WTC11 (cell line): ENCODE results near the gene RBM39. TPM values are rescaled to one million over a fixed set of nuclear protein-coding genes. Genes with fewer than 3 reads are reported as not detected.

Source experiments
- ATAC-seq: fragments of 200-7000 bp; cut with Tn5 transposase; 2 replicates; pipeline ENCODE4 v1.10.0; 2021; ENCODE audit warnings: mild to moderate bottlenecking, moderate library complexity
- CTCF ChIA-PET: fragments of 300-600 bp; sonication (Branson Sonifier 250); formaldehyde crosslinking; loops from one replicate; lab custom pipeline; 2021; ENCODE audit warnings: antibody characterized with exemption; lab: Charles Lee
- POLR2A ChIA-PET: fragments of 350-600 bp; sonication (Branson Sonifier 250); formaldehyde crosslinking; loops from one replicate; lab custom pipeline; 2021; ENCODE audit warnings: antibody characterized with exemption; lab: Charles Lee
- DNase-seq: peaks from one replicate; pipeline ENCODE4 v3.0.0; 2021; ENCODE audit warnings: low spot score
- H3K27ac Mint-ChIP-seq: 2 replicates; pipeline ENCODE4 v1.8.0; 2021; ENCODE audit warnings: mixed read lengths
- H3K27me3 Mint-ChIP-seq: 2 replicates; pipeline ENCODE4 v1.8.0; 2021; ENCODE audit warnings: low read depth, mild to moderate bottlenecking, moderate library complexity, mixed read lengths
- H3K36me3 Mint-ChIP-seq: 2 replicates; pipeline ENCODE4 v1.8.0; 2021; ENCODE audit warnings: mixed read lengths
- H3K4me1 Mint-ChIP-seq: 2 replicates; pipeline ENCODE4 v1.8.0; 2022; ENCODE audit warnings: mixed read lengths
- H3K4me3 Mint-ChIP-seq: 2 replicates; pipeline ENCODE4 v1.8.0; 2021; ENCODE audit warnings: mild to moderate bottlenecking, moderate library complexity, mixed read lengths
- H3K9me3 Mint-ChIP-seq: 2 replicates; pipeline ENCODE4 v1.8.0; 2021; ENCODE audit warnings: mixed read lengths
- CREM ChIP-seq: sonication (generic); formaldehyde crosslinking; IDR thresholded peaks from 2 replicates; pipeline ENCODE4 v1.8.1; 2022; ENCODE audit warnings: mild to moderate bottlenecking, missing genetic modification reagents, moderate library complexity
- E2F1 ChIP-seq: sonication (generic); formaldehyde crosslinking; IDR thresholded peaks from 2 replicates; pipeline ENCODE4 v1.8.0; 2022; ENCODE audit warnings: mild to moderate bottlenecking, missing genetic modification reagents
- ELF4 ChIP-seq: sonication (generic); formaldehyde crosslinking; IDR thresholded peaks from 2 replicates; pipeline ENCODE4 v1.8.1; 2022; ENCODE audit warnings: low read depth, mild to moderate bottlenecking, moderate library complexity, missing genetic modification reagents
- FOXJ3 ChIP-seq: sonication (generic); formaldehyde crosslinking; IDR thresholded peaks from 2 replicates; pipeline ENCODE4 v1.9.0; 2021; ENCODE audit warnings: missing genetic modification reagents, mild to moderate bottlenecking, borderline replicate concordance
- IRF1 ChIP-seq: sonication (generic); formaldehyde crosslinking; IDR thresholded peaks from 2 replicates; pipeline ENCODE4 v1.8.0; 2023; ENCODE audit warnings: missing genetic modification reagents
- JAZF1 ChIP-seq: fragments of 250-450 bp; sonication (Bioruptor Pico); IDR thresholded peaks from 2 replicates; pipeline ENCODE4 v1.9.0; 2021; ENCODE audit warnings: moderate library complexity, mild to moderate bottlenecking, inconsistent platforms
- MLX ChIP-seq: sonication (generic); formaldehyde crosslinking; IDR thresholded peaks from 2 replicates; pipeline ENCODE4 v1.8.1; 2023; ENCODE audit warnings: mild to moderate bottlenecking, missing genetic modification reagents, moderate library complexity
- NR2C2 ChIP-seq: sonication (generic); formaldehyde crosslinking; IDR thresholded peaks from 2 replicates; pipeline ENCODE4 v1.8.0; 2022; ENCODE audit warnings: mild to moderate bottlenecking, missing genetic modification reagents
- NR3C1 ChIP-seq: sonication (generic); formaldehyde crosslinking; conservative IDR thresholded peaks from 2 replicates; pipeline ENCODE4 v1.8.1; 2023; ENCODE audit warnings: low read depth, mild to moderate bottlenecking, missing genetic modification reagents
- PRDM15 ChIP-seq: sonication (generic); formaldehyde crosslinking; IDR thresholded peaks from 2 replicates; pipeline ENCODE4 v1.8.0; 2022; ENCODE audit warnings: missing genetic modification reagents
- USF2 ChIP-seq: sonication (generic); formaldehyde crosslinking; IDR thresholded peaks from 2 replicates; pipeline ENCODE4 v1.8.1; 2023; ENCODE audit warnings: mild to moderate bottlenecking, missing genetic modification reagents, moderate library complexity
- ZNF121 ChIP-seq: sonication (generic); formaldehyde crosslinking; IDR thresholded peaks from 2 replicates; pipeline ENCODE4 v1.8.0; 2023; ENCODE audit warnings: missing genetic modification reagents
- ZNF317 ChIP-seq: sonication (generic); formaldehyde crosslinking; IDR thresholded peaks from 2 replicates; pipeline ENCODE4 v1.8.1; 2023; ENCODE audit warnings: low read depth, mild to moderate bottlenecking, moderate library complexity, missing genetic modification reagents, borderline replicate concordance
- ZNF396 ChIP-seq: fragments of 250-450 bp; sonication (Bioruptor Pico); IDR thresholded peaks from 2 replicates; pipeline ENCODE4 v1.8.0; 2021; ENCODE audit warnings: mild to moderate bottlenecking, moderate library complexity, borderline replicate concordance
- ZNF423 ChIP-seq: fragments of 250-450 bp; sonication (Bioruptor Pico); IDR thresholded peaks from 2 replicates; pipeline ENCODE4 v2.1.2; 2022; ENCODE audit warnings: mild to moderate bottlenecking, moderate library complexity
- total RNA-seq: library from RNA; stranded (reverse); gene quantifications from 3 replicates; pipeline ENCODE4 v1.2.3, GENCODE V29; 2021
- TF ChIP-seq, protein P1 (sequence below): sonication (generic); formaldehyde crosslinking; IDR thresholded peaks from 2 replicates; pipeline ENCODE4 v1.8.1; 2023; ENCODE audit warnings: mild to moderate bottlenecking, missing genetic modification reagents, borderline replicate concordance
- TF ChIP-seq, protein P2 (sequence below): sonication (generic); formaldehyde crosslinking; IDR thresholded peaks from 2 replicates; pipeline ENCODE4 v1.8.0; 2022; ENCODE audit warnings: mild to moderate bottlenecking, missing genetic modification reagents

RBM39 gene
- total RNA-seq, 1 experiment from 2014 or later, result 231 TPM

DNA sequence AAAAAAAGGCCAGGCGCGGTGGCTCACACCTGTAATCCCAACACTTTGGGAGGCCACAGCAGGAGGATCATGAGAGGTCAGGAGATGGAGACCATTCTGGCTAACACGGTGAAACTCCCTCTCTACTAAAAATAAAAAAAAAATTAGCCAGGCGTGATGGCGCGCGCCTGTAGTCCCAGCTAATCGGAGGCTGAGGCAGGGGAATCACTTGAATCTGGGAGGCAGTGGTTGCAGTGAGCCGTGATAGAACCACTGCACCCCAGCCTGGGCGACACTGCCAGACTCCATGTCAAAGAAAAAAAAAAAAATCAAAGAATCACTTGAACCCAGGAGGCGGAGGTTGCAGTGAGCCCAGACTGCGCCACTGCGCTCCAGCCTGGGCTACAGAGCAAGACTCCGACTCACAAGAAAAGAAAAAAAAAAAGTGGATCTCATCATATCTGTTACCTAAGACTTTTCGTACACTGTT is 4.2 kb downstream of the RBM39 start:
- Mint-ChIP-seq H3K27me3 (no peaks in the 10 kb centered on the region), H3K9me3 (peaks cover 4% of the 10 kb centered on the region; the same call in 1 of the 2 replicates), H3K4me1 (peaks cover 22% of the 10 kb centered on the region), H3K27ac (peak overlapping the region; percentile 14; the same call in 1 of the 2 replicates), H3K36me3 (peaks cover 84% of the 10 kb centered on the region), H3K4me3 (0 out of 2 replicates have a peak overlapping the region, but pooled peaks have one; percentile 7)
- ATAC-seq, result no peak
- POLR2A ChIA-PET, result interaction anchor here (0.6 to 0.9 kb wide), 2 partner anchors 20 to 640 kb away, joined by 3 to 6 read pairs; no protein-coding TSS in a partner anchor
- TF ChIP-seq IRF1 (no peak), MLX (no peak), PRDM15 (CRISPR knock-in tag) (no peak), ZNF423 (CRISPR knock-in tag) (no peak), ZNF317 (no peak), FOXJ3 (CRISPR knock-in tag) (no peak), CREM (CRISPR knock-in tag) (no peak), ZNF121 (CRISPR knock-in tag) (no peak), NR2C2 (CRISPR knock-in tag) (no peak), ELF4 (no peak), E2F1 (no peak), ZNF396 (CRISPR knock-in tag) (no peak), JAZF1 (CRISPR knock-in tag) (no peak), NR3C1 (CRISPR knock-in tag) (no peak), USF2 (CRISPR knock-in tag) (no peak)
- TF ChIP-seq, protein P1, sequence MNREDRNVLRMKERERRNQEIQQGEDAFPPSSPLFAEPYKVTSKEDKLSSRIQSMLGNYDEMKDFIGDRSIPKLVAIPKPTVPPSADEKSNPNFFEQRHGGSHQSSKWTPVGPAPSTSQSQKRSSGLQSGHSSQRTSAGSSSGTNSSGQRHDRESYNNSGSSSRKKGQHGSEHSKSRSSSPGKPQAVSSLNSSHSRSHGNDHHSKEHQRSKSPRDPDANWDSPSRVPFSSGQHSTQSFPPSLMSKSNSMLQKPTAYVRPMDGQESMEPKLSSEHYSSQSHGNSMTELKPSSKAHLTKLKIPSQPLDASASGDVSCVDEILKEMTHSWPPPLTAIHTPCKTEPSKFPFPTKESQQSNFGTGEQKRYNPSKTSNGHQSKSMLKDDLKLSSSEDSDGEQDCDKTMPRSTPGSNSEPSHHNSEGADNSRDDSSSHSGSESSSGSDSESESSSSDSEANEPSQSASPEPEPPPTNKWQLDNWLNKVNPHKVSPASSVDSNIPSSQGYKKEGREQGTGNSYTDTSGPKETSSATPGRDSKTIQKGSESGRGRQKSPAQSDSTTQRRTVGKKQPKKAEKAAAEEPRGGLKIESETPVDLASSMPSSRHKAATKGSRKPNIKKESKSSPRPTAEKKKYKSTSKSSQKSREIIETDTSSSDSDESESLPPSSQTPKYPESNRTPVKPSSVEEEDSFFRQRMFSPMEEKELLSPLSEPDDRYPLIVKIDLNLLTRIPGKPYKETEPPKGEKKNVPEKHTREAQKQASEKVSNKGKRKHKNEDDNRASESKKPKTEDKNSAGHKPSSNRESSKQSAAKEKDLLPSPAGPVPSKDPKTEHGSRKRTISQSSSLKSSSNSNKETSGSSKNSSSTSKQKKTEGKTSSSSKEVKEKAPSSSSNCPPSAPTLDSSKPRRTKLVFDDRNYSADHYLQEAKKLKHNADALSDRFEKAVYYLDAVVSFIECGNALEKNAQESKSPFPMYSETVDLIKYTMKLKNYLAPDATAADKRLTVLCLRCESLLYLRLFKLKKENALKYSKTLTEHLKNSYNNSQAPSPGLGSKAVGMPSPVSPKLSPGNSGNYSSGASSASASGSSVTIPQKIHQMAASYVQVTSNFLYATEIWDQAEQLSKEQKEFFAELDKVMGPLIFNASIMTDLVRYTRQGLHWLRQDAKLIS, result no peak
- TF ChIP-seq, protein P2, sequence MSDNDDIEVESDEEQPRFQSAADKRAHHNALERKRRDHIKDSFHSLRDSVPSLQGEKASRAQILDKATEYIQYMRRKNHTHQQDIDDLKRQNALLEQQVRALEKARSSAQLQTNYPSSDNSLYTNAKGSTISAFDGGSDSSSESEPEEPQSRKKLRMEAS (CRISPR knock-in tag), result no peak
- DNase-seq, result no peak
- CTCF ChIA-PET, result no interaction called here
